GM19324 (cell line): ENCODE measurements around the gene APP.

Experiments used
- ATAC-seq: cut with Tn5 transposase; IDR thresholded peaks from one replicate; pipeline ENCODE4 v1.9.1; 2021; ENCODE audit warnings: mild to moderate bottlenecking, moderate library complexity; ENCODE audit not compliant: unreplicated experiment, low FRiP score

APP gene

GRCh38 chr21:25857308-25858074 lies 313.1 kb downstream of the APP start:
- no peak for ATAC-seq

- ATAC-seq, result no peak
Measured at GRCh38 chr21:25855576-25855975, 315.0 kb downstream of the APP start.

- no peak for ATAC-seq
Measured at GRCh38 chr21:25850126-25850842, 320.3 kb downstream of the APP start.

- no peak for ATAC-seq
Measured at GRCh38 chr21:25848309-25848708, 322.3 kb downstream of the APP start.

GRCh38 chr21:25845729-25846256 lies 324.8 kb downstream of the APP start:
- no peak for ATAC-seq

- no peak for ATAC-seq
Measured at GRCh38 chr21:25842925-25843324, 327.6 kb downstream of the APP start.

- ATAC-seq, result no peak
Measured at GRCh38 chr21:25838809-25839208, 331.8 kb downstream of the APP start.

GRCh38 chr21:25837533-25838265 lies 332.9 kb downstream of the APP start:
- no peak for ATAC-seq

GRCh38 chr21:25836396-25836795 lies 334.2 kb downstream of the APP start:
- ATAC-seq, result no peak

- ATAC-seq, result no peak
Measured at GRCh38 chr21:25834381-25834780, 336.2 kb downstream of the APP start.

GRCh38 chr21:25831300-25831960 lies 339.1 kb downstream of the APP start:
- no peak for ATAC-seq
